ENCODE results near the gene NMRAL1.

Gene NMRAL1

DNA sequence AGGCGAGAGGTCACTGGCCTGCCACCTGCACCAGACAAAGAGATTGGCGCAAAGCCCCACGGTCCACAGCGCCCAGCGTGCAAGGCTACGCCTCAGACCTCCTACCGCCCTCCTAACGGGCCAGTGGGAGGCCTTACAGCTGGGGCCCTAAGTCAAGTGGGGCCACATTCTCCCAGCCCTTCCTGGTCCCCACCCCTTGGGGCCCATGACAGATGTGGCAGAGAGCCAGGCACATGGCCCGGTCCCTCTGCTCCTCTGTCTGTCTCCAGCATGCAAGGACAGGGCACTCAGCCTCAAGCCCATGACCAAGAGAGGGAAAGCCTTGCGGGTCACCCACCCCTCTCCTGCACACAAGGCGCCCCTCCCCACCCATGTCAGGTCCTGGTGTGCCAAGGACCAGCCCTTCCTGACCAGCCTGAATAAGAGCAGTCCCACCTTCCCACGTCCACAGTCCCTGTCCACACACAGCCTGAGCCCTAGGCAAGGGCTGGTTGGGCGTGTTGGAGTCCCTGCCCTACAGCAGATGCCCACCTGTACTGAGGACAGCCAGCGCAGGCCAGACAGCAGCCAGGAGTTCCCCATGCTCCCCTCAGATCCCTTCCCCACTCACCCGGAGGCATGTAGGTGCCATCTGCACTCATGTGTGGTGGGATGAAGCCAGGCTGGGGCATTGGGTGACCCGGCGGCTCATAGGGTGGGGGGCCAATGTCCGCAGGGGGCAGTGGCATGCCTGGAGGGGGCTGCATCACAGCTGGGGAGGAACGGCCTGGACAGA is 38.8 kb upstream of the NMRAL1 start:
- ATAC-seq: no peak
- TF ChIP-seq, protein P1, sequence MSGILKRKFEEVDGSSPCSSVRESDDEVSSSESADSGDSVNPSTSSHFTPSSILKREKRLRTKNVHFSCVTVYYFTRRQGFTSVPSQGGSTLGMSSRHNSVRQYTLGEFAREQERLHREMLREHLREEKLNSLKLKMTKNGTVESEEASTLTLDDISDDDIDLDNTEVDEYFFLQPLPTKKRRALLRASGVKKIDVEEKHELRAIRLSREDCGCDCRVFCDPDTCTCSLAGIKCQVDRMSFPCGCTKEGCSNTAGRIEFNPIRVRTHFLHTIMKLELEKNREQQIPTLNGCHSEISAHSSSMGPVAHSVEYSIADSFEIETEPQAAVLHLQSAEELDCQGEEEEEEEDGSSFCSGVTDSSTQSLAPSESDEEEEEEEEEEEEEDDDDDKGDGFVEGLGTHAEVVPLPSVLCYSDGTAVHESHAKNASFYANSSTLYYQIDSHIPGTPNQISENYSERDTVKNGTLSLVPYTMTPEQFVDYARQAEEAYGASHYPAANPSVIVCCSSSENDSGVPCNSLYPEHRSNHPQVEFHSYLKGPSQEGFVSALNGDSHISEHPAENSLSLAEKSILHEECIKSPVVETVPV (CRISPR knock-in tag; IDR thresholded peaks at IDR 0.05): no peak
- TF ChIP-seq TOX (CRISPR knock-in tag; IDR thresholded peaks at IDR 0.05; ENCODE audit: borderline replicate concordance) (no peak), ARNTL (CRISPR knock-in tag; IDR thresholded peaks at IDR 0.05; ENCODE audit: borderline replicate concordance, low read depth) (no peak)
- TF ChIP-seq, protein P2, sequence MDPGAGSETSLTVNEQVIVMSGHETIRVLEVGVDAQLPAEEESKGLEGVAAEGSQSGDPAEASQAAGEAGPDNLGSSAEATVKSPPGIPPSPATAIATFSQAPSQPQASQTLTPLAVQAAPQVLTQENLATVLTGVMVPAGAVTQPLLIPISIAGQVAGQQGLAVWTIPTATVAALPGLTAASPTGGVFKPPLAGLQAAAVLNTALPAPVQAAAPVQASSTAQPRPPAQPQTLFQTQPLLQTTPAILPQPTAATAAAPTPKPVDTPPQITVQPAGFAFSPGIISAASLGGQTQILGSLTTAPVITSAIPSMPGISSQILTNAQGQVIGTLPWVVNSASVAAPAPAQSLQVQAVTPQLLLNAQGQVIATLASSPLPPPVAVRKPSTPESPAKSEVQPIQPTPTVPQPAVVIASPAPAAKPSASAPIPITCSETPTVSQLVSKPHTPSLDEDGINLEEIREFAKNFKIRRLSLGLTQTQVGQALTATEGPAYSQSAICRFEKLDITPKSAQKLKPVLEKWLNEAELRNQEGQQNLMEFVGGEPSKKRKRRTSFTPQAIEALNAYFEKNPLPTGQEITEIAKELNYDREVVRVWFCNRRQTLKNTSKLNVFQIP (CRISPR knock-in tag; IDR thresholded peaks at IDR 0.05; ENCODE audit: borderline replicate concordance, low read depth): no peak

DNA sequence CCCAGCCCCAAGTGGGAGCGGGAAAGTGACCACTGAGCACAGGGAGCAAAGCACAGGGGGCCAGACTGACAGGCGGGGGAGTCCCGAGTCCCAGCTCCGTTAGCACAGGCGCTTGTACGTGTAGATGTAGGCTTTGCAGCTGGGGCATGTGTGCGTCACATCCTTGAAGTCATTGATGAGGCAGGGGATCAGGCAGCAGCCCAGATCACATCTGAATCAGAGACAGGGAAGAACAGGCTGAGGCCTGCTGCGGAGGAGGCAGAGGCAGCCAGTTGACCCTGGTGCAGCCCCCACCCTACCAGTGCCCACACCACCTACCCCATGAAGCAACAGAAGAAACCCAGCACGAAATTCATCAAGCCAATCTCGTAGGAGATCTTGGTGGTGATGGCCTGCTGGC is 38.0 kb upstream of the NMRAL1 start:
- no peak for ATAC-seq
- TF ChIP-seq, protein P2 (CRISPR knock-in tag; IDR thresholded peaks at IDR 0.05; ENCODE audit: borderline replicate concordance, low read depth): no peak
- TF ChIP-seq BACH2 (CRISPR knock-in tag; IDR thresholded peaks at IDR 0.05; ENCODE audit: borderline replicate concordance) (no peak), ZNF8 (CRISPR knock-in tag; IDR thresholded peaks at IDR 0.05) (no peak), CSDC2 (CRISPR knock-in tag; IDR thresholded peaks at IDR 0.05) (no peak), ARNTL (CRISPR knock-in tag; IDR thresholded peaks at IDR 0.05; ENCODE audit: borderline replicate concordance, low read depth) (no peak), TCF4 (CRISPR knock-in tag; IDR thresholded peaks at IDR 0.05; ENCODE audit: borderline replicate concordance) (no peak), RARB (CRISPR knock-in tag; IDR thresholded peaks at IDR 0.05) (no peak), ZNF70 (CRISPR knock-in tag; IDR thresholded peaks at IDR 0.05) (no peak), TOX (CRISPR knock-in tag; IDR thresholded peaks at IDR 0.05; ENCODE audit: borderline replicate concordance) (no peak), ZFP30 (CRISPR knock-in tag; IDR thresholded peaks at IDR 0.05) (no peak), ZNF565 (CRISPR knock-in tag; conservative IDR thresholded peaks at IDR 0.05; ENCODE audit: low read depth) (no peak), SNAI2 (CRISPR knock-in tag; IDR thresholded peaks at IDR 0.05) (no peak), PATZ1 (CRISPR knock-in tag; IDR thresholded peaks at IDR 0.05; ENCODE audit: borderline replicate concordance) (no peak), GLIS3 (CRISPR knock-in tag; IDR thresholded peaks at IDR 0.05) (no peak), ISL1 (CRISPR knock-in tag; IDR thresholded peaks at IDR 0.05) (no peak)
- TF ChIP-seq, protein P3, sequence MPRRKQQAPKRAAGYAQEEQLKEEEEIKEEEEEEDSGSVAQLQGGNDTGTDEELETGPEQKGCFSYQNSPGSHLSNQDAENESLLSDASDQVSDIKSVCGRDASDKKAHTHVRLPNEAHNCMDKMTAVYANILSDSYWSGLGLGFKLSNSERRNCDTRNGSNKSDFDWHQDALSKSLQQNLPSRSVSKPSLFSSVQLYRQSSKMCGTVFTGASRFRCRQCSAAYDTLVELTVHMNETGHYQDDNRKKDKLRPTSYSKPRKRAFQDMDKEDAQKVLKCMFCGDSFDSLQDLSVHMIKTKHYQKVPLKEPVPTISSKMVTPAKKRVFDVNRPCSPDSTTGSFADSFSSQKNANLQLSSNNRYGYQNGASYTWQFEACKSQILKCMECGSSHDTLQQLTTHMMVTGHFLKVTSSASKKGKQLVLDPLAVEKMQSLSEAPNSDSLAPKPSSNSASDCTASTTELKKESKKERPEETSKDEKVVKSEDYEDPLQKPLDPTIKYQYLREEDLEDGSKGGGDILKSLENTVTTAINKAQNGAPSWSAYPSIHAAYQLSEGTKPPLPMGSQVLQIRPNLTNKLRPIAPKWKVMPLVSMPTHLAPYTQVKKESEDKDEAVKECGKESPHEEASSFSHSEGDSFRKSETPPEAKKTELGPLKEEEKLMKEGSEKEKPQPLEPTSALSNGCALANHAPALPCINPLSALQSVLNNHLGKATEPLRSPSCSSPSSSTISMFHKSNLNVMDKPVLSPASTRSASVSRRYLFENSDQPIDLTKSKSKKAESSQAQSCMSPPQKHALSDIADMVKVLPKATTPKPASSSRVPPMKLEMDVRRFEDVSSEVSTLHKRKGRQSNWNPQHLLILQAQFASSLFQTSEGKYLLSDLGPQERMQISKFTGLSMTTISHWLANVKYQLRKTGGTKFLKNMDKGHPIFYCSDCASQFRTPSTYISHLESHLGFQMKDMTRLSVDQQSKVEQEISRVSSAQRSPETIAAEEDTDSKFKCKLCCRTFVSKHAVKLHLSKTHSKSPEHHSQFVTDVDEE (CRISPR knock-in tag; IDR thresholded peaks at IDR 0.05): no peak

DNA sequence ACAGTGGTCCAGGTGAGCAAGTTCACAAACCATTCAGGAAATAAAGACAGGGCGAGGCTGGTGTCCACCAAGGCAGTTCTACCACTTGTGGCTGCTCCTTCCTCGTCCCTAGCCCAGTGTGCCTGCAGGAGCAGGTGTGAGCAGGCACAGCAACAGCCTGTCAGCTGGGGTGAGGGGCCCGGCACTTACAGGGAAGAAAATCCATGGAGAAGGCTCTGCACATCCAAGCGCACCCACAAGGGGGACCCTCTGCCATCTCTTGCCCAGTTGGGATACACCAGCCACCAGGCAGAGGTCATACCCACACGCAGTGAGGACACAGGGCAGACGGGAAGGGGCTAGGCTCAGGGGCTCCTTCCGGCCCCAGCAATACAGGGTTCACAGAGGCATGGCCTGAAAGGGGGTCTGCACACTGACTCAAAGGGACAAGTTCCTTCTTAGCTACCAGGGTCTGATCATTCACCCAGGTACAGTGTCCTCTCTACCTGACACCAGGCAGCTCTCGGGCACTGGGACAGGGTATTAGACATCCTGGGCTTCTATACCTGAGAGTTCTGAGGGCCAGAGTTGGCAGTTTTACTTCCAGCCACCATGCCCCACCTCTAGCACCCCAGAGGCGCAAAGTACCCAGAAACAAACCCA is 37.1 kb upstream of the NMRAL1 start:
- peak; percentile 78 for ATAC-seq
- no peak for TF ChIP-seq ARNTL (CRISPR knock-in tag; IDR thresholded peaks at IDR 0.05; ENCODE audit: borderline replicate concordance, low read depth)
- TF ChIP-seq, protein P2 (CRISPR knock-in tag; IDR thresholded peaks at IDR 0.05; ENCODE audit: borderline replicate concordance, low read depth): no peak
- TF ChIP-seq, protein P1 (CRISPR knock-in tag; IDR thresholded peaks at IDR 0.05): no peak
- TF ChIP-seq, protein P4, sequence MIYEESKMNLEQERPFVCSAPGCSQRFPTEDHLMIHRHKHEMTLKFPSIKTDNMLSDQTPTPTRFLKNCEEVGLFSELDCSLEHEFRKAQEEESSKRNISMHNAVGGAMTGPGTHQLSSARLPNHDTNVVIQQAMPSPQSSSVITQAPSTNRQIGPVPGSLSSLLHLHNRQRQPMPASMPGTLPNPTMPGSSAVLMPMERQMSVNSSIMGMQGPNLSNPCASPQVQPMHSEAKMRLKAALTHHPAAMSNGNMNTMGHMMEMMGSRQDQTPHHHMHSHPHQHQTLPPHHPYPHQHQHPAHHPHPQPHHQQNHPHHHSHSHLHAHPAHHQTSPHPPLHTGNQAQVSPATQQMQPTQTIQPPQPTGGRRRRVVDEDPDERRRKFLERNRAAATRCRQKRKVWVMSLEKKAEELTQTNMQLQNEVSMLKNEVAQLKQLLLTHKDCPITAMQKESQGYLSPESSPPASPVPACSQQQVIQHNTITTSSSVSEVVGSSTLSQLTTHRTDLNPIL (CRISPR knock-in tag; IDR thresholded peaks at IDR 0.05; ENCODE audit: low read depth): no peak
- TF ChIP-seq CSDC2 (CRISPR knock-in tag; IDR thresholded peaks at IDR 0.05): no peak
- TF ChIP-seq ISL1 (CRISPR knock-in tag; IDR thresholded peaks at IDR 0.05): no peak
- TF ChIP-seq ZNF70 (CRISPR knock-in tag; IDR thresholded peaks at IDR 0.05): no peak
- TF ChIP-seq TCF4 (CRISPR knock-in tag; IDR thresholded peaks at IDR 0.05; ENCODE audit: borderline replicate concordance): no peak
- TF ChIP-seq GLIS3 (CRISPR knock-in tag; IDR thresholded peaks at IDR 0.05): no peak
- no peak for TF ChIP-seq BACH2 (CRISPR knock-in tag; IDR thresholded peaks at IDR 0.05; ENCODE audit: borderline replicate concordance)
- TF ChIP-seq PPARA (CRISPR knock-in tag; IDR thresholded peaks at IDR 0.05; ENCODE audit: borderline replicate concordance): no peak
- no peak for TF ChIP-seq RARB (CRISPR knock-in tag; IDR thresholded peaks at IDR 0.05)
- TF ChIP-seq TOX (CRISPR knock-in tag; IDR thresholded peaks at IDR 0.05; ENCODE audit: borderline replicate concordance): no peak
- TF ChIP-seq OSR1 (CRISPR knock-in tag; IDR thresholded peaks at IDR 0.05): no peak
